SK-MEL-5 (cell line): ENCODE measurements around the gene ARMC2. TPM values are rescaled to one million over a fixed set of nuclear protein-coding genes. Genes with fewer than 3 reads are reported as not detected.
"Not testable (repeated sequence)": the region's sequence is repeated elsewhere in the genome, so short reads cannot be mapped to it uniquely, and the experiment has no call there.

Experiments
- DNase-seq: peaks from one replicate; pipeline ENCODE4 v3.0.0-alpha.2; 2016; ENCODE audit warnings: low read depth, low spot score
- in situ Hi-C: cut with HindIII; loops from 2 replicates; pipeline ENCODE4 v1.10.0; 2016; ENCODE audit warnings: low sequenced_read_pairs, high pct_unique_total_duplicates, low pct_unique_long_range_greater_than_20kb
- polyA plus RNA-seq, 2 experiments: library from polyadenylated mRNA; depleted of rRNA; stranded (reverse); fragments of >200 nt; gene quantifications; 2 replicates each; pipeline ENCODE4 v1.2.3, GENCODE V29; 2015
- total RNA-seq: library from RNA; depleted of rRNA; stranded (reverse); fragments of >200 nt; shearing (Covaris generic); gene quantifications from 2 replicates; pipeline ENCODE4 v1.2.3, GENCODE V29; 2014; rRNA removed

Gene ARMC2, protein sequence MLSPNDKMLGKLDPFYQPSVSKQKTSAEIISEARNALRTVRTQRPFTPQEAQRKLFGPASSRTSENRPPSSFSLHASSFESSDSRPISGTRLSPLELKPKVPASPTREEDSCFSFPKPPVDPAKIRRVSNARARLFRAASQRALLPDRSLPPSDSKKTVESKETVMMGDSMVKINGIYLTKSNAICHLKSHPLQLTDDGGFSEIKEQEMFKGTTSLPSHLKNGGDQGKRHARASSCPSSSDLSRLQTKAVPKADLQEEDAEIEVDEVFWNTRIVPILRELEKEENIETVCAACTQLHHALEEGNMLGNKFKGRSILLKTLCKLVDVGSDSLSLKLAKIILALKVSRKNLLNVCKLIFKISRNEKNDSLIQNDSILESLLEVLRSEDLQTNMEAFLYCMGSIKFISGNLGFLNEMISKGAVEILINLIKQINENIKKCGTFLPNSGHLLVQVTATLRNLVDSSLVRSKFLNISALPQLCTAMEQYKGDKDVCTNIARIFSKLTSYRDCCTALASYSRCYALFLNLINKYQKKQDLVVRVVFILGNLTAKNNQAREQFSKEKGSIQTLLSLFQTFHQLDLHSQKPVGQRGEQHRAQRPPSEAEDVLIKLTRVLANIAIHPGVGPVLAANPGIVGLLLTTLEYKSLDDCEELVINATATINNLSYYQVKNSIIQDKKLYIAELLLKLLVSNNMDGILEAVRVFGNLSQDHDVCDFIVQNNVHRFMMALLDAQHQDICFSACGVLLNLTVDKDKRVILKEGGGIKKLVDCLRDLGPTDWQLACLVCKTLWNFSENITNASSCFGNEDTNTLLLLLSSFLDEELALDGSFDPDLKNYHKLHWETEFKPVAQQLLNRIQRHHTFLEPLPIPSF
- total RNA-seq: 2.6 and 3.4 TPM in 2 replicates
- 1.5 and 3.0 TPM in 2 replicates for polyA plus RNA-seq (2015; cell fraction: cytosol; rRNA removed)
- polyA plus RNA-seq (2015; cell fraction: nucleus; rRNA removed): 4.5 and 8.0 TPM in 2 replicates

DNA sequence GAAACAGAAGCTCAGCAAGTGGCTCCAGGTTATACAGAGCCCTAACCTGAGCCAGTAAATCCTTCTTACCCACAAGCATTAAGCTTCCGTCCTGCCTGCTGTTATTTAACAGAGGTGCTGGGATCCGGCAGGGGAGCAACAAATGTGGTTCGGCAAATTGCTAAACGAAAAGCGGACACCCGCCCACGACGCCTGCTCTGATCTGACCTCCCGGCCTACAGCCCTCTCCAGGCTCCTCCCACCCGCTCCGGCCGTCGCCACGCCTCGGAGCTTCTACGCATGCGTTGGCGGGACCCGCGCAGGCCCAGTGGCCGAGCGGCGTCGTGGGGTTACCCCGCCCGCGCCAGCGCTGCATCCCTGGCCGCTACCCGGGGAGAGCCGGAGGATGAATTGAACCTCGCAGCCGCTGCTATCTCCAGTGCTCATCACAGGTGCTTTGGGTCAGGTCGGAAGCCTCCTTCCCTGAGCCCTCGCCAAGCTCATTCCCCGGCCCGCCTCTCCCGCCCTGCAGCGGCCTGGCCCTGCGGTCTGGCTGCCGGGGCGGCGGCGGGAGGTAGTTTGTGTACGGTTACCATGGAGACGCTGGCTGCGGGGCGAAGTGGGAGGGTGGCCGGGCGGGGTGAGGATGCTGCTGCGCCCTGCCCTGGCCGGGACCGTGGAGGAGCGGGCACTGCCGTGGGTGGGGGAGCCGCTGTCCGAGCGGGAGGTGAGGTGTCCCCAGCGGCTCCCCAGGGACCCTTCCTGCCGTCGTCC, at the start of gene ARMC2:
Gene ARMC2, plus strand, starts transcription at position 307 of the 753 bp plus-strand sequence. CDS start 5,846 bp downstream, outside the sequence.
- DNase-seq: peak; percentile 86
- in situ Hi-C loops: no loop called here

DNA sequence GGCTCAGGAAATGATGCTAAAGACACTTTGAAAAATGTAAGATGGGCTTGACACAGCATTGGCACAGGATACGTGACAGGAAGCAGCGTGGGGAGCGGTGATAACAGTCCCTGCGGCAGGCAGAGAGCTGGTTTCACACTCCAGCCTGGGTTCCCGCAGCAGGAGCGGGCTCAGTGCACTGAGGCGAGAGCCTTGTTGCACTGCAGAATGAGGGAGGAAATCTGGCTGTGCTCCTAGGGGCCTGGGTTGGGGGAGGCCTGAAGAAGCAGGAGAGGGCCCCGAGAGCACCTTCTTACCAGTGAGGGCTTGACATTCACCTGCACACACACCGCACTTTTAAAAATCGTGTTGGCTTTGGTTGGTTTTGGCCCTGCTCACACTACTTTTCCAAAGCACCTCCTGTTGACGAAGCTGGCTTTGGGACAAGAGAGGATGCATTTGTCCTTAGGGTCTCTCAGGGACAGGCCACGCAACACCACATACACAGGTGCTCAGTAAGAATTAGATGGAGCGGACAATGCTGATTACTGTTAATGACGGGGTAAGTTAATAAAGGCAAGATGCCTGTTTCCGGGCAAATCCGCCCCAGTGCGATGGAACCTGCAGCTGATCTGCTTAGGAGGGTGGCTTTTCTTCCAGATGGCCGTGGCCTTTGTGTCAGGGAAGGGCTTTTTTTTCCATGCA, 49.4 kb upstream of the ARMC2 start:
- no peak for DNase-seq
- in situ Hi-C loops: no loop called here

DNA sequence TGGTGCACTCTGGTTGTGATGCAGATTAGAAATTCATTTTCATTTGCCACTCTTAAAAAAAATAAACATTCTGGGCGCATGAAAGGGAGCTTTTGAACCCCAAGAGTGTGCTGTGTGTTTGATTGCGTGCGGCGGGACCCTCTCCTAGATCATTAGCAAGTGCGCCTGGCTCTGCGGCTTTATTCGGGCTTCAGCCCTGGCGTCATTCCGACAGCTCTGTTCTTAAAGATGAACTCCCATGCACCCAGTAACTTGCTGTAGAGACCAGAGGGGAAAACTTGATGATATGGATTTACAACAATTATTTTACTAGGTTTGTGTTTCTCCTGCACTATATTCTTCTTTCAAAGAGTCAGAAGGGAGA, 48.9 kb upstream of the ARMC2 start:
- in situ Hi-C loops: no loop called here
- DNase-seq: no peak

DNA sequence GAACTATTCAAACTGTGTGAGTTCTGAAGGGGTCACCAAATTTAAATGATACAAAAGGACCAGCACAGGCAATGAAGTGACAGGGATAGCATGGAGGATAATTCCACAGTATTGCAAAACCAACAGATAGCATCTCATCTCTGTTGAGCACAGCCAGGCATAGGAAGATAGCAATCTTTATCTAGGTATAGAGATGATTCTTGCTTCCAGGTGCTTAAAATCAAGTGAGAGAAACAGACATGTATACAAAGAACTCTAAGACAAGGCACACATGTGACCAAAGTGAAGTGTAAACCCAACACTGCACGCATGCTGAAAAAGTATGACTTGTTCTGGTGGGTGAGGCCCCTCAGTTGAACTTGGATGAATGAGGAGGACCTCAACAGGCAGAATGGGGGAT, 48.4 kb upstream of the ARMC2 start:
- no peak for DNase-seq
- in situ Hi-C loops: no loop called here

DNA sequence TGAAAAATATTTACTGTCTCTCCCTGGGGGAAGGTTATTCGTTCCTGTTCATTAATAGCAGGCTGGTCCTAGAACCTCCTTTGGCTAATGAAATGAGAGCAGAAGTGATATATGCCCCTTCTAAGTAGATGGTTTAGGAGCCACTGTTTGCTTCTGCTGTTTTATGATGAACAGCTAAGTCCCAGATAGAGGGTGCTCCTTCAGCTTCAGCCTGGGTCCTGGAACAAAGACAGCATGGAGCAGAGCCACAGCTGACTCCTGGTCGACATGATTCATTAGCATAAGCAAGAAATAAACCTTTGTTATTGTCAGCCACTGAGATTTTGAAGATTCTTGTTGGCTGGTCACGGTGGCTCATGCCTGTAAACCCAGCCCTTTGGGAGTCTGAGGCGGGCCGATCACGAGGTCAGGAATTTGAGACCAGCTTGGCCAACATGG, 47.8 kb upstream of the ARMC2 start:
- in situ Hi-C loops: no loop called here
- DNase-seq: peak; percentile 83

DNA sequence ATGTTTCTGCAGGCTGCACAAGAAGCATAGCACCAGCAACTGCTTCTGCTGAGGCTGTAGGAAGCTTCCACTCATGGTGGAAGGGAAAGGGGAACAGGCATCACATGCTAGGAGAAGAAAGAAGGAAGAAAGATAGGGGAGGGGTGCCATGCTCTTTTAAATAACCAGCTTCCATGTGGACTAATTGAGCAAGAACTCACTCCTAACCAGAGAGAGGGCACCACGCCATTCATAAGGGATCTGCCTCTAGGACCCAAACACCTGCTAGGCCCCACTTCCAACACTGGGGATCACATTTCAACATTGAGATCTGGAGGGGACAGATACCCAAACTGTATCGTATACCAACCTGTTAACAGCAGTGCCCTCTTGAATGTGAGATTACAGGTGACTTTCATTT, 46.9 kb upstream of the ARMC2 start:
- in situ Hi-C loops: no loop called here
- DNase-seq: no peak

DNA sequence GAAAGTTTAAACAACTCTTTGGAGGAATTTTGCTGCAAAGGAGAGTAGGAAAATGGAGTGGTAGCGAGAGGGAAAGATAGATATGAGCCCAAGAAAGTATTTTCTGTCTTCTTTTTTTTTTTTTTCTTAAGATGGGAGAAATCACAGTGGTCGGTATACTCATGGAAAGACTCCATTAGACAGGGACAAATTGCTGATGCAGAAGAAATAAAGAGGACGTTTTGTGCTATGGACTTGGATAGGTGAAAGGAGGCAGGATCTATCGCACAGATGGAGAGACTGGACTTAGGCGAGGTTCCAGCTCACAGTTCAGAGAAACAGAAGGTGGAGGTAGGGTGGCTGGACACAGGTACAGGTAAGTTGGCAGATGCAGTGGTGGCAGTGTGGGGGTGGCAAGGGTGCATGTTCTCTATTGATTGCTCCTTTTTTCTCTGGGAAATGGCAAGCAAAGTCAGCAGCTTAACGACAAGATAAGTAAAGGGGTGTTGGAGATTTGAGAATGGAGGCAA, 44.2 kb upstream of the ARMC2 start:
- in situ Hi-C loops: no loop called here
- no peak for DNase-seq

DNA sequence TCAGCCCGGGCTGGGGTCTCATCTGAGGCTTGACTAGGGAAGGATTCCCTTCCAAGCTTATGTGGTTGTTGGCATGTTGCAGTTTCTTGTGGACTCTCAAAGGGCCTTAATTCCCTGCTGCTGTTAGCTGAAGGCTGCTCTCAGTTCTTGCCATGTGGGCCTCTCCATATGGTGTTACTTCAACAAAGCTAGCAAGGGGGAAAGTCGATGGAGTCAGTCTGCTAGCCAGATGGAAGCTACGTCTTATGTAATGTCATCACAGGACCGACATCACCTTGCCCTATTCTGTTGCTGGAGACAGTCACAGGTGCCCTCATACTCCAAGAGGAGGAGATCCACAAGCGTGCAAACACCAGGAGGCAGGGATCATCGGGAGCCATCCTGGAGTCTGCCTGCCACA, 43.3 kb upstream of the ARMC2 start:
- in situ Hi-C loops: no loop called here
- DNase-seq: no peak

DNA sequence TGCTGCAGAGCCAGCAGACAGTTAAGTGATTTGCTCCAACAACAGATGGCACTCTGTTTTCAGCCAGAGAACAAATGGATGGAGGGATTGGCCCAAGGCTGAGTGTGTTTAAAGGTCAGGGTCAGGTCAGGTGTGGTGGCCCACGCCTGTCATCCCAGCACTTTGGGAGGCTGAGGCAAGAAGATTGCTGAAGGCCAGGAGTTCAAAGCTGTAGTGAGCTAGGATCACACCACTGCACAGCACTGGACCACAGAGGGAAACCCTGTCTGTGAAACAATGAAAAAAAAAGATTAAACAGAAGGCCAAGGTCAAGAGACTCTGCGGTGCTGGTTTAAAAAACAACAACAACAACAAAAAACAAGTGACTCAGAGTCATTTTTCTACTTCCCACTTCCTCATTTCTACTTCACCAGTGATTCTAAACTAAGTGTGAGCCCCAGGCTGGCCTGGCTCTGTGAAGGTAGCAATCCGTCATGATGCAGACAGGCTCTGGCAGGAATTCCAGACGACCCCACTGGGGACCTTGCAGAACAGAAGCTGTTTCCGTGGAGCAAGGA, 42.5 kb upstream of the ARMC2 start:
- peak; percentile 13 for DNase-seq
- in situ Hi-C loops: no loop called here

DNA sequence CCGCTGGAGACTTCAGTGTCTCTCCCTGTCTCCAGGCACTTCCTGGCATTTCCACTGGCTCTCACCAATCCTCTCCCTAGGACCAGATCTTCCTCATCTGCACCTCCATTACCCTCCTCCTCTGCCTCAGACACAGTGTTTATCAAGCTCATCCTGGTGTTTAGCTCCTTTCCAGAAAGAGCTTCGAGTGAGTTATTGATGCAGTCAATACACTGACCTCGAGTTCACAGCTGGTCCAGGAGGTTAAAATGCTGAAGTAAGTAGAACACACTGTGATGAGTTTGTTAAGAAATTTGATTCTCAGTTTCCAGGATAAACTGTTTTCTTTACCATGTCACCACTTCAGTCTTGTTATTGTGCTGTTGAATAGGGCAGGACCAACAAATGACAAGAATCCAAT, 42.1 kb upstream of the ARMC2 start:
- in situ Hi-C loops: no loop called here
- DNase-seq: no peak

DNA sequence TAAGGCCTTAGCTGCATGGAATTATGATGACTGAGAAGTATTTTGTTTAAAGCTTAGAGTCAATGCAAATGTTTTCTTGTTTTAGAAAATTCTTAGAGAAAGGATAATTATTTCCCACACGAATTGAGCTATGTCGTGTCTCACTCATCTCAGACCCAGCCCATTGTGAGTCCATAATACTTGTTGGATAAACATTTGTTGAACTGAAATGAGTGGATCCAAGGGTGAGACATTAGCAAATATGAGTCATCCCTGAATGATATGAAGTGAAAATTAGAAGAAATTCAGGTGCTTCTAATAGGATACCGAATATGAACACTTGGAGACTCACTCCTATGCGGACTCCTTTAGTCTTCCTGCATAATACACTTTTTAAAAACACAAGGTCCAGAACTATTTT, 41.6 kb upstream of the ARMC2 start:
- in situ Hi-C loops: no loop called here
- DNase-seq: no peak

DNA sequence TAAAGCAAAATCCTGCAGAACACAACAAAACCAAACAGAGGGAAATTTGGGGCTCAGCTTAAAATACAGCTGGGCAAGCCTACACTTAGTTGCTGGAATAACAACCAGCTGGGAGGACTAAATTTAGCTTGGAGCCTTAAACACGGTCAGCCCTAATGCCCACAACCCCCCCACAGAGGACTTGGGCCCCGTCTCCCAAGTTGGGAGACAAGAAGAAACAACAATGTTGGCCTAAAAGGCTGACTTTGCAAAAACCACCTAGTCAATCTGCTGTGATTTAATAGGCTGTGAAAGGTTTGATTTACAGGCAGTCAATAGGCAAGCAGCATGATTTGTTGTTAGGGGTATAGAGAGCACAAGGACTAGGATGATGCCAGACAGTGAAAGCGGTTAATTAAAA, 40.3 kb upstream of the ARMC2 start:
- in situ Hi-C loops: no loop called here

DNA sequence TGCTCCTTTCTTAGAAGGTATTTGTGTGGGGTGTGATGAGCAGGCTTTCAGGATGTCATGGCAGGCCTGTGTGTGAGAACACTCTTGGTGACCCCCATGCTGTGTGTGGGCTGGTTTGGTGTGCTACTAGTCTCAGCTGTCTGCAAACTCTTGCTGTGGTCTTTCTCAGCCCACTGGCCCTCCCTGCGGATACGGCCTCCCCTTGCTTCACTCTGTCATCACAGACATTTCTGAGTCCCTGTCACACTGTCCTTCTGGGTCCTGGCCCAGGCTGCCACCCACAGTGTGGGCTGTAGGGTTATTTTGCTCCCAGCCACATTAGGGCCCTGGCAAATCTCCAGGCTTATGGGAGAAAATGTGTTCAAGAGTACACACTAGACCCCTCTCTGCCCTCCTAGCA, 39.0 kb upstream of the ARMC2 start:
- in situ Hi-C loops: no loop called here
- DNase-seq: no peak

More for the DNA sequence above, 40.3 kb upstream of the ARMC2 start:
- DNase-seq: no peak

DNA sequence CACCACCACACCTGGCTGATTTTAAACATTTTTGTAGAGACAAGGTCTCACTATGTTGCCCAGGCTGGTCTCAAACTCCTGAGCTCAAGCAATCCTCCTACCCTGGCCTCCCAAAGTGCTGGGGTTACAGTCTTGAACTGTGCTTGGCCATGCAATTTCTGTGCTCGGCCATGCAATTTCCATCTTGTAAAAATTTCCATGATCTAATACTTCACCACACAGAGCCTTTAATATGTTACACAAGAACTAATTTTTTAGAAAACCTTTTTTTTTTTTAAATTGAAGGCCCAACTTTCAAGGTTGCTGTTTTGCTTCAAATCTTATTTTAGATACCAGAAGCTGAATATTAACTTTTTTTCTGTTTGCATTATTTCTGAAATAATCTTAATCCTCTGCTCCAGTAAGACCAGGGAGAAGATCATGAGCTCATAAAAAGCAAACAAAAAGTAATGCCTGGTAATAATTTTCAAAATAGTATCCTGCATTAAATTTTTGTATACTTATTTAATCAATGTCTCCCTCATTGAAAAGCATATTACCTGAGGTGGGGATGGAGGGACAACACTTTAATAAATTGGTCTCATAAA, 38.1 kb upstream of the ARMC2 start:
- in situ Hi-C loops: no loop called here
- no peak for DNase-seq

DNA sequence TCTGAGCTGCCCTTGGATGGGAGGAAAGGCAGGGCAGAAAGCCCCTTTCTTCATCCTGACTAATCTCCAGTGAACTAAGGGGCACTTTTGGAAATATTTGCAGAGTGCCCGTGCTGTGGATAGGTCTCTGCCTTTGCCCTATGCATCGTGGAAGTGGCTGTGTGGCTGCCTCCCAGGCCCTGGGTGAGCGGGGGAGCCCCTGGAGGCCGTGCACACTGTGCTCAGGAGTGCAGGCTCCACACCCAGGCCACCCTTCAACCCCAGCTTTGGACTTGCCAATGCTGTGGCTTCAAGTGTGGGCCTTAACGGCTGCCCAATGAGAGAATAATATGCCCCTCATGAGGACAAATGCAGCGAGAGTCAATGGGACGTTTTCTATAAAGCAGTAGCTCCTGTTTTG, 36.7 kb upstream of the ARMC2 start:
- in situ Hi-C loops: no loop called here
- DNase-seq: no peak

DNA sequence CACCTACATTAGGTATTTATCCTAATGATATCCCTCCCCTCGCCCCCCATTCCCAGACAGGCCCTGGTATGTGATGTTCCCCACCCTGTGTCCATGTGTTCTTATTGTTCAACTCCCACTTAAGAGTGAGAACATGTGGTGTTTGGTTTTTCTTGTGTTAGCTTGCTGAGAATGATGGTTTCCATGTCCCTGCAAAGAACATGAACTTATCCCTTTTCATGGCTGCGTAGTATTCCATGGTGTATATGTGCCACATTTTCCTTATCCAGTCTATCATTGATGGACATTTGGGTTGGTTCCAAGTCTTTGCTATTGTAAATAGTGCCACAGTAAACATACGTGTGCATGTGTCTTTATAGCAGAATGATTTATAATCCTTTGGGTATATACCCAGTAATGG, 35.0 kb upstream of the ARMC2 start:
- DNase-seq, in situ Hi-C loops: not testable (repeated sequence)

DNA sequence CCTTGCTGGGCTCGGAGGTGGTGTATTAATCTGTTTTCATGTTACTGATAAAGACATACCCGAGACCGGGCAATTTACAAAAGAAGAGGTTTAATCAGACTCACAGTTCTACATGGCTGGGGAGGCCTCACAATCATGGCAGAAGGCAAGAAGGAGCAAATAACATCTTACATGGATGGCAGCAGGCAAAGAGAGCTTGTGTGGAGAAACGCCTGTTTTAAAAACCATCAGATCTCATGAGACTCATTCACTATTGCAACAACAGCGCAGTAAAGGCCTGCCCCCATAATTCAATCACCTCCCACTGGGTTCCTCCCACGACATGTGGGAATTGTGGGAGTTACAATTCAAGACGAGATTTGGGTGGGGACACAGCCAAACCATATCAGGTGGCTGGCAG, 30.9 kb upstream of the ARMC2 start:
- in situ Hi-C loops, DNase-seq: not testable (repeated sequence)
